Natural killer cell treated with Interleukin-12 subunit alpha and Interleukin-12 subunit beta and Interleukin-15 and Interleukin-18, amount 100 ng/mL, for 72 hours (primary cell): ENCODE results near the gene FBXW9. TPM values are rescaled to one million over a fixed set of nuclear protein-coding genes. Genes with fewer than 3 reads are reported as not detected.
A peak's percentile ranks its signal among the peaks of the same experiment; 100 is the strongest.

ENCODE experiments used
- ATAC-seq, 2 donors: fragments of 150-1000 bp; cut with Tn5 transposase in 1 of 2; sonication (Bioruptor Pico), chemical (Tn5 transposase) in 1 of 2; 2 replicates each; pipeline ENCODE4 v1.10.0; 2021
- DNase-seq: peaks from one replicate; pipeline ENCODE4 v3.0.0; 2022; ENCODE audit warnings: low spot score
- H3K27ac Mint-ChIP-seq, 2 donors: 1 replicate in 1 of 2; 2 replicates in 1 of 2; pipeline ENCODE4 v1.8.0; 2022; ENCODE audit warnings: mixed read lengths in 2 of 2, mild to moderate bottlenecking in 1 of 2, moderate library complexity in 1 of 2
- H3K27me3 Mint-ChIP-seq, 2 donors: 1 replicate in 1 of 2; 2 replicates in 1 of 2; pipeline ENCODE4 v1.8.0; 2022; ENCODE audit warnings: mixed read lengths in 2 of 2
- H3K36me3 Mint-ChIP-seq: one replicate; pipeline ENCODE4 v1.8.0; 2022; ENCODE audit warnings: mixed read lengths
- H3K4me1 Mint-ChIP-seq, 2 donors: 1 replicate in 1 of 2; 2 replicates in 1 of 2; pipeline ENCODE4 v1.8.0; 2022; ENCODE audit warnings: low read depth in 2 of 2, mixed read lengths in 2 of 2, mild to moderate bottlenecking in 1 of 2
- H3K4me3 Mint-ChIP-seq: one replicate; pipeline ENCODE4 v1.8.0; 2022; ENCODE audit warnings: mixed read lengths
- H3K9me3 Mint-ChIP-seq: 2 replicates; pipeline ENCODE4 v1.8.0; 2022; ENCODE audit warnings: mixed read lengths
- total RNA-seq, 2 donors: library from RNA; stranded (reverse); gene quantifications; one replicate each; pipeline ENCODE4 v1.2.3, GENCODE V29; 2022

The FBXW9 gene
- total RNA-seq, 2 donors from 2014 or later = 5.6 to 15.4 TPM

DNA sequence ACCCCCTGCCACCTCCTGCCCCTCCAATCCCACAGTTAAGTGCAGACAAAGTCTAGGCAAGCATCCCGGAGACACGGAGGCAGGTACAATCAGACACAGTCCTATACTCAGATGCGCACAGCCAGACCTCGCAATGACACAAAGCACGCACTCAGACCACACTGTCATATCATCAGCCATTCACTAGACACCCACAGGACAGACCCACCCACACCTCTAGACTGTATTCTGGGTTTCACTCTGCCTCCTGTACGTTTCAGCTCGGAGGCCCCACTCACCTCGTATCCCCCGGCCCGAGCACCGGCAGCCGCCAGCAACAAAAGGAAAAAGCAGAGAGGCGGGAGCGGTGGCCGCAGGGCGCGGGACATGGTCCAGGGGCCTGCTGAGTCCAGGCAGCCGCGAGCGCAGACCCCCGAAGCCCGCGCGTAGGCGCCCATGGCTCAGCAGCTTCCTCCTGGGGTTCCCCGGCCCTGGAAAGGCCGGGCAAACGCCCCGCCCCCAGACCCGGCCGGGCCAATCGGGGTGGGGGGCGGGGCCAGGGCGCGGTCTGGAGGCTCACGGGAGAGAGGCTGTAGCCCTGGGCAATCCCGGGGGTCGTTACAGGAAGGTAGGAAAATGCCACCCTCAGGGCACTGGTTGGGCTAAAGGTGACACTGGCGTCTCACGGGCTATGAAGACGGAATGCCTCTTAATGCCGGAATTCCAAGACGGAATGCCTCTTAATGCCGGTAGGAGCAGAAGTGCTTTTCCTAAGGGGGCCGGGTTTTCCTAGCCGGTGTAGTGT, 30.0 kb downstream of the FBXW9 start, which contains the start of the genes MAN2B1 and WDR83:
Gene MAN2B1, minus strand, starts transcription at position 478 of the 784 bp plus-strand sequence. Its CDS starts 41 bp downstream, at position 437.
Gene WDR83, plus strand, starts transcription at position 543 of the 784 bp plus-strand sequence. CDS start 2,984 bp downstream, outside the sequence.
- ATAC-seq = peak; percentile 87 to 92
- H3K27ac Mint-ChIP-seq = peak within 1 kb of the TSS; percentile 78 to 97
- no peaks in the 10 kb centered on the region for H3K9me3 Mint-ChIP-seq
- peaks cover 33 to 40% of the 10 kb centered on the region in 2 donors for H3K4me1 Mint-ChIP-seq
- no peaks in the 10 kb centered on the region for H3K36me3 Mint-ChIP-seq
- no peaks in the 10 kb centered on the region for H3K27me3 Mint-ChIP-seq
- peak within 1 kb of the TSS; percentile 94 for H3K4me3 Mint-ChIP-seq
- peak; percentile 85 for DNase-seq

DNA sequence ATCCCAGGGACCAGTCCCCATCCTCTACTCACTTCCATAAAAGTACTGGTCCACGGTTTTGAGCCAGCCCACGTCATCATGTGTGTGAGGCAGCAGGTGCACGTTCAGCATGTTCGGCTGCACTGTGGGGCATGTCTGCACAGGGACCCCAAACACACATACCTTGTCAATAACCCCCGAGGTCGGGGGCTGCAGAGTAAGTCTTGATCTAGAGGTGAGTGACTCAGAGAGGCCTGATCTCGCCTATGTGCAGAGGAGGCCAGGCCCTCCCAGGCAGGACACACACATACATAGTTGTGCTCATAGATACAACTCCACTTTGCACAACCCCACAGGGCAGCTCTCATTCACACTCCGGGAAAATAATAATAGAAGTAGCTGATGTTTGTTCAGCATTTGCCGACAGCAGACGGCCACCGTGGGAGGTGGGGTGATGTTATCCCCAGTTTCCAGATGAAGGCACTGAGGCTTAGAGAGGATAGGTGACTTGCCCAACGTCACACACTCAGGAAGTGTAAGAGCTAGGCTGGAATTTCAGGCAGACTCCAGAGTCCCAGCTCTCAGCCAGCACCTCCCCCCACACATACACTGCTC, 30.7 kb downstream of the FBXW9 start:
- no peak for DNase-seq

DNA sequence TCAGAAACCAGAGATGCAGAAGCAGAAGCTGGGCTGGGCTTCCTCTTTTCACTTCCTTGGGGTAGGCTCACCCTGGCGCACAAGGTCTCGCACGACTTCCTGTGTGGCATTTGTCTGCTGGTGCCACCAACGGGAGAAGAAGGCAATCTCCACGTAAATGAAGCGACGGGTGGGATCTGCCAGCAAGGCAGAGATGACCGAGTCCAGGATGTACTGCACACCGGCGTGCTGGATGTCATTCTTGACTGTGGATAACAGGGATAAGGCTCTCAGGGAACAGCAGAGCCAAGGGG, 31.2 kb downstream of the FBXW9 start:
- Mint-ChIP-seq H3K36me3 (peaks cover 3% of the 10 kb centered on the region), H3K9me3 (no peaks in the 10 kb centered on the region), H3K27me3 (no peaks in the 10 kb centered on the region), H3K27ac (peak overlapping the region; percentile 78 to 97), H3K4me3 (peak overlapping the region; percentile 94), H3K4me1 (peaks cover 30 to 38% of the 10 kb centered on the region in 2 donors)
- DNase-seq (no peak), ATAC-seq (no peak)

More for the DNA sequence above, 30.7 kb downstream of the FBXW9 start:
- Mint-ChIP-seq H3K9me3 (no peaks in the 10 kb centered on the region), H3K27me3 (no peaks in the 10 kb centered on the region), H3K4me1 (peaks cover 33 to 40% of the 10 kb centered on the region in 2 donors), H3K36me3 (no peaks in the 10 kb centered on the region), H3K4me3 (peak overlapping the region; percentile 94), H3K27ac (peak overlapping the region; percentile 78 to 97)
- ATAC-seq = no peak

DNA sequence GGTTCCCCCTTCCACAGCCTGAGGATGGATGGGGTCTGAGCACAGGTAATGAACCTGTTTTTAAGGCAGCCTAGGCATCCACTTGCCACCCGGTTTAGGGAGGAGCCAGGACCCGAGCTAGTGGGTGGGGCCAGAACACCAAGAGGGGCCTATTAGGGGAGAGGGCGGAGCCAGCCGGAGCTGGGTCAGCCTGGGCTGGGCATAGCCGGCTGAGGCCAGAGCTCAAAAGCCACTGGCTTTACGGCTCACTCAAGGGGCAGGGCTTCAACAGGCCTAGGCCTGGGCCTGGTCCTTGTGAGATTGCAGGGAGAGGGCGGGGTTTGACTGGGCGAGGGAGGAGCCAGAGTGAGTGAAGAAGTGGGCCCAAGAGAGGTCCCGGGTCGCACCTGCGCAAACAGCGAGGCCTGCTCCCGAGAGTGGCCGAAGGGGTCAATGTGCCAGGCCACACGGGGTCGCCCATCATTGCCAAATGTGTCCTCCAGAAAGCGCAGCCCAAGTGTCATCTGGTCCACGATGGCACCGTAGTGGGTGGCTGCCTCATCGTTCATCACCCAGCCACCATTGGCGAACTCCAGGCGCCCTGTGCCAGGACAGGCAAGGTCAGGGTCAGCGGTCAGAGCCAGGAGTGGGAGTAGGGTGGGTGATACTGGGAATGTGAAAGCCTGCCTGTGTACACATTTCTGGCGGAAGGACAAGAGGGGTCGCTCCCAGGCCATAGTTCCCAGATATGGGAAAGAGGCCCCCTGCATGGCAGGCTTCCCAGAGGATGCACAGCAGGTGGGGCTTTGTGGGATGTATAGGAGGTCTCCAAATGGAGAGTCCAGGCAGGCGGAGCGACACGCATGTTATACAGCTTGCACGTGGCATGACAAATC, 31.8 kb downstream of the FBXW9 start:
- no peaks in the 10 kb centered on the region for H3K27me3 Mint-ChIP-seq
- no peak for ATAC-seq
- H3K4me1 Mint-ChIP-seq = peaks cover 30 to 38% of the 10 kb centered on the region in 2 donors
- DNase-seq = no peak
- peak overlapping the region; percentile 94 for H3K4me3 Mint-ChIP-seq
- peak overlapping the region; percentile 78 to 97 for H3K27ac Mint-ChIP-seq
- peaks cover 9% of the 10 kb centered on the region for H3K36me3 Mint-ChIP-seq
- H3K9me3 Mint-ChIP-seq = no peaks in the 10 kb centered on the region

DNA sequence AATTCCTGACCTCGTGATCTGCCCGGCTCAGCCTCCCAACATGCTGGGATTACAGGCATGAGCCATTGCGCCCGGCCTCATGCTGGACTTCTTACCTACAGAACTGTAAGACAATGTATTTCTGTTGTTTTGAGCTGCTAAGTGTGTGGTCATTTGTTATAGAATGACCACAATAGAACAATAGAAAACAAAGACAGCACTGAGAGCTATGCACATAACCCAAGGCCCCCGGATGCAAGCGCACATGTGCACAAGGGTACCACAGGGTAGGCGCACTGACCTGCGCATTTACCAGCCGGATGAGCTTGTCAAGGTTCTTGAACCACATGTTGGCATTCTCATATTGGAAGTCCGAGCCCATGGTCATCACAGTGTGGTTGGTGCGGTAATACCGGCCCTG, 35.5 kb downstream of the FBXW9 start:
- Mint-ChIP-seq H3K36me3 (peaks cover 11% of the 10 kb centered on the region), H3K27me3 (no peaks in the 10 kb centered on the region), H3K4me1 (peaks cover 11 to 12% of the 10 kb centered on the region in 2 donors), H3K4me3 (no peak overlapping the region), H3K27ac (no peak overlapping the region), H3K9me3 (no peaks in the 10 kb centered on the region)
- ATAC-seq (no peak), DNase-seq (no peak)

DNA sequence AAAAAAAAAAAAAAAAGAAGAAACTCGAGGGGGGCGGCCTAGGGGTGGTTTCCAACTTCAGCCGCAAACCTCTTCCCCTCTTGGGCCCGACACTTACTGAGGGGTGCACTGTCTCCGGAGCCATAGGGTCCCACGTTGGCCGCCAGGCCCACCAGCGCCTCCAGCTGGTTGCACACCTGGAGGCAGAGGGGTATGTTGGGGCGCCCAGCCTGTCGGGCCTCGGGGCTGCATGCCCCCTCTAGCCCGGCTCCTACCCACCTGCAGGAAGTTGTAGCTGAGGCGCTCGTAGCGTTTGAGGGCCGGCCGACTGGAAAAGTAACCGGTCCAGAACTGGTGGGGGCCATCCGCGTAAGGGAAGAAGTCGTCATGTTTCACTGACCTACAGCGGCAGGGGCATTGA, 38.5 kb downstream of the FBXW9 start:
- Mint-ChIP-seq H3K27ac (no peak overlapping the region), H3K4me3 (no peak overlapping the region), H3K9me3 (no peaks in the 10 kb centered on the region), H3K4me1 (peaks cover 3 to 7% of the 10 kb centered on the region in 2 donors), H3K27me3 (no peaks in the 10 kb centered on the region), H3K36me3 (peaks cover 21% of the 10 kb centered on the region)
- ATAC-seq = no peak
- DNase-seq = no peak

DNA sequence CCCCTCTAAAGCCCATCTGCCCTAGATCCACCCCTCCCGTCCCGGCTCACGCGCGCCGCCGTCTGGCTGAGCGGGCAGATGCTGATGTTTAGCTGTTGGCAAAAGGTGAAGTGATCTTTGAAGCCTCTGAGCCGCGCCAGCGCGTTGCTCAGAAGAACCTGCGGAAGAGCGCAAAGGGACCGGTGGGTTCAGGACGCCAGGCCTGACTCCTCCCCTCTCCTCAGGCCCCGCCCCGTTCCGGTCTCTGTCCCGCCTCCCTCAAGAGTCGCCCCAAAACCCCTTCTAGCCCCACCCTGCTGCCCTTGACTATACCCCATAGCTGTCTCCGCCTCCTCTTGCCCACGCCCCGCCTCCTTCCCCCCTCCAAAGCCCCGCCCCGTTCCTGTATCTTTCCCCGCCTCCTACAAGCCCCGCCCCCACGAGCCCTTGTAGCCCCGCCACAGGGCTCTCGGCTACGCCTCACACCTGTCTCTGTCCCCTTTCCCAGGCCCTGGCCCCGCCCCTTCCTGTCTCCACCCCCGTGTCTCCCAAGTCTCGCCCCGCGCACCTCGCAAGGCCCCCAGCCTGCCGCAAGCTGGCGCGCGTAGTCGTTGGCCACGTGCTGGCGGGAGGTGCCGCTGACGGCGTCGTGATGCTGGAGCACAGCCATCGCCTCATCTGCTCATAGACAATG, 39.4 kb downstream of the FBXW9 start:
- no peaks in the 10 kb centered on the region for H3K9me3 Mint-ChIP-seq
- H3K4me3 Mint-ChIP-seq = no peak overlapping the region
- H3K36me3 Mint-ChIP-seq = peaks cover 21% of the 10 kb centered on the region
- ATAC-seq = peak in 1 of 2 donors; percentile 41
- no peak overlapping the region for H3K27ac Mint-ChIP-seq
- no peaks in the 10 kb centered on the region for H3K27me3 Mint-ChIP-seq
- no peak for DNase-seq
- H3K4me1 Mint-ChIP-seq = peaks cover 3 to 7% of the 10 kb centered on the region in 2 donors

DNA sequence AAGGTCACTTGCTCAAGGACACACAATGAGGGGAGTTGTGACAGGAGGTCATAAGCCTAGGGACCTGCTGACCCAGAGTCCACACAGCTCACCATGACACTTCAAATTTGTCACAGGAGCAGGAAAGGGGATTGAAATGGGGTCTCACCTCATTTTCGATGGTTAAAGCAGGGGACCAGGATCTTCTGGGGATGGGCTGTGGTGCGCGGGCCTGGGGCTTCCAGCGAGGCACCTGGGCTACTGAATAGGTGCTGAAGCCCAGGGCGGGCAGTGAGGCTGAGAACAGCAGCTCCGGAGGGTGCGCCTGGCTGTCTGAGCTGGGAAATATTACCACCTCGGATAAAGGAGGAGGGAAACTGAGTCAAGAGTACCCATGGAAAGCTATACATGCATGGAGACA, 40.9 kb downstream of the FBXW9 start:
- ATAC-seq = no peak
- DNase-seq = no peak
- no peaks in the 10 kb centered on the region for H3K9me3 Mint-ChIP-seq
- no peaks in the 10 kb centered on the region for H3K27me3 Mint-ChIP-seq
- H3K36me3 Mint-ChIP-seq = peaks cover 21% of the 10 kb centered on the region
- peak overlapping the region in 1 of 2 donors; percentile 14 for H3K27ac Mint-ChIP-seq
- H3K4me1 Mint-ChIP-seq = peaks cover 3 to 7% of the 10 kb centered on the region in 2 donors
- H3K4me3 Mint-ChIP-seq = no peak overlapping the region

DNA sequence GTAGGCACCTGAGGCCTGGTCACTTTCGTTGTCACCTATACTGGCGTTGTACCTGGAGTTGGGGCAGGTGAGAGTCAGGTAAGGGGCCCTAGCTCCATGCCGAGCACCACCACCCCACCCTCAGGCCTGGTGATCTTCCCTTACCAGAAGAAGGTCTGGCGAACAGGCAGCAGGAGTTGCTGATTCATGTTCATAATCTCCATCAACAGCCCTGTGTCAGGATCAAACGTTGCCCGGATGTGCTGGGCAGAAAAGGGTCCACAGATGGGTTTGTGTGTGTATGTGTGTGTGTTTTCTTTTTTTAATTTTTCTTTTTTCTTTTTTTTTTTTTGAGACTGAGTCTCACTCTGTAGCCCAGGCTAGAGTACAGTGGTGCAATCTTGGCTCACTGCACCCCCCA, 44.2 kb downstream of the FBXW9 start:
- no peaks in the 10 kb centered on the region for H3K9me3 Mint-ChIP-seq

DNA sequence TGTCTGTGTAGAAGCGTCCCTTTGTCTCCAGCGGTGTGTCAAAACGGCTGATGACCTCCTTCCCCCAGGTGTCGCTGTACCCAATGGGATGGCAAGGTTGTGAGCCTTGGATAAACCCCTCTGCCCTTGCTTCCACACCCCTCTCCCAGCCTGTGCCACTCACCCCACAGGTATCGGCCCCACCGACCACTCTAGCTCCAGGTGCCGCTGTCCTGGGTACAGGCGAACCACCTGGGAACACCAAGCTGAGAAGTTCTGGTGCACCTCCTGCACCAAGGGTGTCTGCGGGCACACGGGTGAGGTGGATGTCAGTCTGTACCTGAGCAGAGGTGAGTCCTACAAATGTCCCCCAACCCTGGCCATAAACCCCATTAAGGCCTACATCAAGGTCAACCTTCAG, 46.5 kb downstream of the FBXW9 start:
- Mint-ChIP-seq H3K4me1 (peaks cover 0 to 5% of the 10 kb centered on the region in 2 donors), H3K27ac (no peak overlapping the region), H3K4me3 (no peak overlapping the region), H3K27me3 (no peaks in the 10 kb centered on the region), H3K9me3 (no peaks in the 10 kb centered on the region), H3K36me3 (peaks cover under 1% of the 10 kb centered on the region)
- DNase-seq (no peak), ATAC-seq (no peak)

More for the DNA sequence above, 44.2 kb downstream of the FBXW9 start:
- Mint-ChIP-seq H3K4me1 (peaks cover 7 to 9% of the 10 kb centered on the region in 2 donors), H3K27ac (no peak overlapping the region), H3K36me3 (peaks cover 13% of the 10 kb centered on the region), H3K4me3 (no peak overlapping the region), H3K27me3 (no peaks in the 10 kb centered on the region)
- no peak for ATAC-seq
- DNase-seq = no peak

DNA sequence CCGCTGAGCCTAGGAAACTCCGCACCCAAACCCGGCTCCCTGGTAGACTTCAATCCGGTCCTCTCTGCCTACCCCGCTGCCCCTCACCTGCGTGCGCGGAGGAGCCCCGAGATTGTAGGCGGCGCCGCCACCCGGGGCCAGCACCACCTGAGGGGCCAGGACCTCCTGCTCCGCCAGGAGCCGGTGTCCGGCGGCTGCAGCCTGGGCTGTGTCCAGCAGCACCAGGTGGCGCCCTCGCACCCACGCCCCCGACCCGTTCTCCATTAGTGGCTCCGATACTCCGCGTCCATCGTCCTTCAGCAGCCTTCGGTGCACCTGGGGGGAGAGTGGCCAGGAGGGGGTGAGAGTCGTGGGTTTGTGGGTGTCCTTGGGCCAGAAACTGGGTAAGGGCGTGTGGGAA, 48.3 kb downstream of the FBXW9 start:
- H3K27me3 Mint-ChIP-seq = no peaks in the 10 kb centered on the region
- no peaks in the 10 kb centered on the region for H3K9me3 Mint-ChIP-seq
- ATAC-seq = peak in 1 of 2 donors; percentile 20
- DNase-seq = no peak
- H3K36me3 Mint-ChIP-seq = no peaks in the 10 kb centered on the region
- peaks cover 0 to 5% of the 10 kb centered on the region in 2 donors for H3K4me1 Mint-ChIP-seq
- no peak overlapping the region for H3K27ac Mint-ChIP-seq
- no peak overlapping the region for H3K4me3 Mint-ChIP-seq

DNA sequence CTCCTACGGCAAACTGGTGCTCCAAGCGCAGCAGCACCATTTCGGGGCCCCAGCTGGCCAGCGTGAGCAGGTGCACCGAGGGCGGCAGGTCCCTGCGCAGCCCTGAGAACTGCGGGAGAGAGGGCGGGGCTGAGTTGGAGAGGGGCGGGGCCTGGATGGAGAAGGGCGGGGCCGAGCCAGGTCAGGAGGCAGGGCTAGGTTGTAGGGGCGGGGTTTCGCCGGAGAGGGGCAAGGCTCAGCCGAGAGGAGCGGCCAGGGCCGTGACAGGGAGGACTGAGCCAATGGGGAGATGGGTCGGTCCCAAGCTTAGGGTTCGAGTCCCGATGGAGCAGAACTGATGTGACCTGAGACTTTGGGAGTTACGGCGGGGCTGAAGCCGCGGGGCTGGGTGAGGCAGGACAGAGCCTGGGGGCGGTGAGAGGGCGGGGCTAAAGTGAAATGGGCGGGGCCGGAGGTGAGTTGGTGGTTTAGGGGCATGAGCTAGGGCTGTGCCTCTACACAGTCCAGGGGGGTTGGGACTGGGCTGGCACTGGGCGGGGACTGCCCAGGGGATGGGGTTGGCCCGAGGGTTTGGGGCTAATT, 48.9 kb downstream of the FBXW9 start:
- no peak for DNase-seq
- Mint-ChIP-seq H3K9me3 (no peaks in the 10 kb centered on the region), H3K4me3 (no peak overlapping the region), H3K27ac (no peak overlapping the region), H3K36me3 (no peaks in the 10 kb centered on the region), H3K27me3 (no peaks in the 10 kb centered on the region), H3K4me1 (peaks cover 0 to 5% of the 10 kb centered on the region in 2 donors)
- peak; percentile 72 to 87 for ATAC-seq

DNA sequence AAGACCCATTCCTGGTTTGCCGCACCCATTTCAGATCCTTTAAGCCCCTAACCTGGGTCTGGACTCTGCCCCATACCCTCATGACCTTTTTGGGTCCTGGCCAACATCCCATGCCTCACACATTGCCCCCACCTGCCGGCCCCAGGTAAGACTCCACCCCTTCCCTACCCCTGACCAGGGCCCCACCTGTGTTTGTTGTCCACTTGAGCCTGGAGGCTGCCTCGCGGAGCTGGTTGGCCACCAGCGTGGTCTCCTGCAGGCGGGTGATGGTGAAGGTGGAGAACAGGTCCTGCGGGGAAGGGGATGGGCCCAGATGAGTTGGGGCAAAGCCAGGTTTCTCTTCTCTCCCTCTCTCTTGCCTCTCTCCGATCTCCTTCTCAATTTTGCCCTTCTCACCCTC, 49.4 kb downstream of the FBXW9 start:
- DNase-seq = no peak
- no peaks in the 10 kb centered on the region for H3K9me3 Mint-ChIP-seq
- no peak overlapping the region for H3K27ac Mint-ChIP-seq
- H3K27me3 Mint-ChIP-seq = no peaks in the 10 kb centered on the region
- H3K36me3 Mint-ChIP-seq = no peaks in the 10 kb centered on the region
- ATAC-seq = no peak
- peaks cover 0 to 5% of the 10 kb centered on the region in 2 donors for H3K4me1 Mint-ChIP-seq
- no peak overlapping the region for H3K4me3 Mint-ChIP-seq
